ENCODE data around the gene RAB3GAP2.

- TF ChIP-seq EP300 (IDR thresholded peaks at IDR 0.05; ENCODE audit: borderline replicate concordance) (no peak), MAX (IDR thresholded peaks at IDR 0.05) (no peak), NFIC (IDR thresholded peaks at IDR 0.05) (no peak), RAD21 (IDR thresholded peaks at IDR 0.05; ENCODE audit: low read depth) (no peak), TAF1 (IDR thresholded peaks at IDR 0.05; ENCODE audit: low read depth) (no peak), YY1 (IDR thresholded peaks at IDR 0.05; ENCODE audit: low read depth) (no peak), EGR1 (IDR thresholded peaks at IDR 0.05) (no peak), USF1 (IDR thresholded peaks at IDR 0.05) (no peak), FOXM1 (IDR thresholded peaks at IDR 0.05; ENCODE audit: borderline replicate concordance, low read depth) (no peak)
These were observed 36.8 kb downstream of the RAB3GAP2 start for GRCh38 chr1:220235462-220235861.
